Stimulated activated CD4-positive, alpha-beta T cell treated with anti-CD3 and anti-CD28 coated beads, Interleukin-15, amount 100 ng/mL, for 1 hour (primary cell): ENCODE measurements around the gene PPIP5K2.
"Not testable (repeated sequence)": the region's sequence is repeated elsewhere in the genome, so short reads cannot be mapped to it uniquely, and the experiment has no call there.

Source experiments
- DNase-seq, 2 donors: peaks; one replicate each; pipeline ENCODE4 v3.0.0-alpha.2; 2020; ENCODE audit warnings: low read depth in 1 of 2, low spot score in 1 of 2

Gene PPIP5K2

GRCh38 chr5:103205991-103206700, 86.0 kb downstream of the PPIP5K2 start:
- DNase-seq: no peak

DNA sequence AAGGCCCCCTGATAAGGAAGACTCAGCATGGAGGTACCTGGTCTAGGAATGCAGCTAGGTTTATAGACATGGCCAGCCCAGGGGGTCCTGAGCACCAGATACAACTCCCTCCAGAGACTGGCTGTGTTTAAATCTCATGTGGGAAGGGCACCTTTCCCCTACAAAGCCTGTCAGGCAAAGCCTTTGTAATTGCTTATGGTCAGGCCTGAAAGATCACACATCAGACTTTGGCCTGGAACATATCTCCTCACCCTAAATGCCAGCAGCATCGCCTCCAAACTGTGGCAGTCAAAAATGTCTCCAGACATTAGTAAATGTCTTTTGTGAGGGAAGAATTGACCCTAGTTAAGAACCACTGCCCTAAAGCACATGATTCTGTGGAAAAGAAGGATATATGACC, 86.9 kb downstream of the PPIP5K2 start:
- no peak for DNase-seq

- no peak for DNase-seq
Observed at GRCh38 chr5:103207653-103208052, 87.6 kb downstream of the PPIP5K2 start.

GRCh38 chr5:103208460-103208859, 88.4 kb downstream of the PPIP5K2 start:
- no peak for DNase-seq

DNA sequence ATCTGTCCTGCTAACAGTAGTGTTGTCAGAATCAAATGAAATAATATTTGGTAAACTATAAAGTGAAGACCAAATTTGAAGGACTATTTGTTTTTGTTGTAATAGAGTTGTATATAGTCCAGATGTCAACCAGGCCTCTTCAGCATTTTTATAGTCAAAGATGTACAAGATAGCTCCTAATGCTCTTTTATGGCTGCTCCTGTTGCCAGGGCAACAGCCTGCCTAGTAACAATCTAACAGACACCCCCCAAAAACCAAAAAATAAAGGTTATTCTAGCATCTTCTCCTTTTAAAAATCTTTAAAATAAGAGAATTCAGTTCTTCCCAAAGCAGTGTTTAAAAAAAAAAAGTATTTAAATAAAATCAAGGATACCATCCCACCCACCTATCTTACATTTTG, 89.0 kb downstream of the PPIP5K2 start:
- DNase-seq: no peak

- DNase-seq: no peak
Observed at GRCh38 chr5:103210952-103211351, 90.9 kb downstream of the PPIP5K2 start.

GRCh38 chr5:103211576-103212561, 91.8 kb downstream of the PPIP5K2 start:
- DNase-seq: no peak

DNA sequence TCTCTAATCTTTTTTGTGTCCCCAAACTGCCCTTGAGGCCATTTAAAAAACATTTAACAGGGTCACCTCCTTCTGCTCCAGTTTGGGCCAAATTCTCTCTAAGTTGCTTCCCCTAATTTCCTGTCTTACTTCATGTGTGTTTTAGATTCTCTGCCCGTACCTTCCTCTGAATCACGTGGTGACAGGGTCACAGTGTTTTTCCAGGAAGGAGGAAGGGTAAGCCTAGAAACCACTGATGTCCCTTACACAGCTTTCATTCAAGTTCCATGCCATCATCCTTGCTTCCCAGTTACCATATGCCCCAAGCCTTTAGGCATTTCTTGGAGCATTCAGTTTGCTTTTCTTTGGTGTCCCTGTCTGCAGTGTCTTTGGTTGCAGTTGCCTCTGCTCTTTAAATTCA, 96.0 kb downstream of the PPIP5K2 start:
- no peak for DNase-seq

- DNase-seq: no peak
Observed at GRCh38 chr5:103216697-103217096, 96.6 kb downstream of the PPIP5K2 start.

DNA sequence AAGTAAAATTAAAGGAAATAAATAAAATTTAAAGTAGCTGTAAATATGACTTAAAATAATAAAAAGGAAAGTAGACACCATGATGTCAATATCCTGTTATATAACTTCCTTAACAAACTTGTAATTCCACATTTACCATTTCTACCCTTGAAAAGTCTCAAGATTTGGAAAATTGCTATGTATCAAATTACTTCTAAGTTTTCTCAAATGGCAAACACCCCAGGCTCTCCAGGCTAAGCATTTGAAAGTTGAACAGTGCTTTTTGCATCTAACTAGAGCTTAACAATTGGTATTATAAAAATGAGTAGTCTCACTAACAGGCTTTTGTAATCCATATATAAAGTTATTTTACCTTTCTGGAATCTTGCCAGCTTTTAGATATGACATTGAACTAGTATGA, 97.0 kb downstream of the PPIP5K2 start:
- DNase-seq: no peak

DNA sequence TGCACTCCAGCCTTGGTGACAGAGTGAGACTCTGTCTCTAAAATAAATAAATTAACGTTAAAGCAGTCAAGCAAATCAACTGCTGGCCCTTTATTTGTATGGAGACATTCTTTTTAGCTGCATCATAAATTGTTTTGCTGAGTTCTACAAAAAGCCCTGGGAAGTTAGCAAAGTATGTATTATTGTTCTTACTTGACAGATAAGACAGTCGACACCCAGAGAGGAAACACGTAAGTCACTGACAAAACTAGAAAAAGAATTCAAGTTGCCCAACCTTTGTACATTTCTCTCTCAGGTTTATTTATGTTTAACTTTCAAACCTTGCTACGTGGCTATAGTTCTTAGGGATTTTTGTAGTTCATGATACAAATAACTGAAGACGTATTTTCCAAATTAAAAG, 98.1 kb downstream of the PPIP5K2 start:
- DNase-seq: no peak

DNA sequence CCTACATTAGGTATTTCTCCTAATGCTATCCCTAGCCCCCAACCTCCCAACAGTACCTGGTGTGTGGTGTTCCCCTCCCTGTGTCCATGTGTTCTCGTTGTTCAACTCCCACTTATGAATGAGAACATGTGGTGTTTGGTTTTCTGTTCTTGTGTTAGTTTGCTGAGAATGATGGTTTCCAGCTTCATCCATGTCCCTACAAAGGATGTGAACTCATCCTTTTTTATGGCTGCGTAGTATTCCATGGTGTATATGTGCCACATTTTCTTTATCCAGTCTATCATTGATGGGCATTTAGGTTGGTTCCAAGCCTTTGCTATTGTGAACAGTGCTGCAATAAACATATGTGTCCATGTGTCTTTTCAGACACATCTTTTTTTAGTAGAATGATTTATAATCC, 99.0 kb downstream of the PPIP5K2 start:
- DNase-seq: not testable (repeated sequence)

- no peak for DNase-seq
Observed at GRCh38 chr5:103223031-103223955, 103.2 kb downstream of the PPIP5K2 start.

DNA sequence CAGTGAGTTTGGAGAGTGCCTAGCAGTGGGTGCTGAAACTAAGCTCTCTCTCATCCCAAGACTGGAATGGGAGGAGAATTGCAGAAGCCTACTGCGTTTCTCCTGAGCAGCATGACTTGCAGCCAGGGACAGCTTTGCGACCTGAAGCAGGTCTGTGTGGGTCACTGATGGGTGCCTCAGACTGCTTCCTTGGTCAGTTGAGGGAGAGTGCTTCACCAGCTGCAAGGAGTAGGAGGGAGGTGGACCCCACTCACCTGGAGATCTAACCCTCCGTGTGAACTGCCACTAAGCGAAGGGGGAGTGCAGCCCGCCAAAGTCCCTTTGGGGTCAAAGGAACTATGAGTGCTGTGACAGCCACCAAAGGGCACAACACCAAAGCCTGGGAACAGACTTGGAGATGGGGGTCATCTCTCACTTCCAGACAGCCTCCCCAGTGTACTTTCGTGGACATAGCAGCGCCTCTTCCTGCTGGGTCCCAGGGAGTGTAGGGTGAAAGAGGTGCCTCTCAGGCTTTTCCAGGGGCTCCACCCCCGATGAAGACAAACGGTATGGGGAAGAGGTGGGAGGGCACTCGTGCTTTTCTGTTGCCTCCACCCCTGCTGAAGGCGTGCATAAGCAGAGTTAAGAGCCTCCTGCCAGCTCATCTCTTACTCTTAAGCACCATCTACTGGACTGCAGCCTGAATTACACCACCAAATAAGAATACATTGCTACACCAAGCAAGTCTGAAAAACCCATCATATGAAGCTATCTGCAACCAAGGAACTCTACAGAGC, 104.2 kb downstream of the PPIP5K2 start:
- DNase-seq: no peak

DNA sequence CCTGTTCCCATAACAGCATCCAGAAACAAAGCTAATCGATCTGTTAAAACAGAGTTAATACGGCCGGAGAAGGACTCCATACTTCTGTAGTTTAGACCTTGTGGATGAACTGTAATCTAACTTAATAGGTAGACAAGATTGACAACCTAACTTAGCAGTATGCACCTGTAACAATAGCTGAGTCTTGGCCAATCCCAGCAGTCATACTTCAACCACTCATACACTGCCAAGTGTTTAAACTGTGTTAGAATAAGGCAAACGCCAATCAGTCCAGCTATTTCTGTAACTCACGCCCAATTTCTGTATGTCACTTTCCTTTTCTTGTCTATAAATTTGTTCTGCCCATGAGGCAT, 104.8 kb downstream of the PPIP5K2 start:
- DNase-seq: no peak

- no peak for DNase-seq
Observed at GRCh38 chr5:103228061-103228460, 108.0 kb downstream of the PPIP5K2 start.

DNA sequence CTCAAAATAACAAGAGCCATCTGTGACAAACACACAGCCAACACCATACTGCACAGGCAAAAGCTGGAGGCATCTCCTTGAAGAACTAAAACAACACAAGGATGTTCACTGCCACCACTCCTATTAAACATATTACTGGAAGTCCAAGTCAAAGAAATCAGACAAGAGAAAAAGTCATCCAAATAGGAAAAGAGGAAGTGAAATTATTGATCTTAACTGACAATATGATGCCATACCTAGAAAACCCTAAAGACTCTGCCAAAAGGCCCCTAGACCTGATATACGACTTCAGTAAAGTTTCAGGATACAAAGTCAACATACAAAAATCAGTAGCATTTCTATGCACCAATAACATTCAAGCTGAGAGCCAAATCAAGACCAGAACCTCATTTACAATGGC, 108.5 kb downstream of the PPIP5K2 start:
- no peak for DNase-seq

GRCh38 chr5:103232393-103232999, 112.4 kb downstream of the PPIP5K2 start:
- DNase-seq: no peak

DNA sequence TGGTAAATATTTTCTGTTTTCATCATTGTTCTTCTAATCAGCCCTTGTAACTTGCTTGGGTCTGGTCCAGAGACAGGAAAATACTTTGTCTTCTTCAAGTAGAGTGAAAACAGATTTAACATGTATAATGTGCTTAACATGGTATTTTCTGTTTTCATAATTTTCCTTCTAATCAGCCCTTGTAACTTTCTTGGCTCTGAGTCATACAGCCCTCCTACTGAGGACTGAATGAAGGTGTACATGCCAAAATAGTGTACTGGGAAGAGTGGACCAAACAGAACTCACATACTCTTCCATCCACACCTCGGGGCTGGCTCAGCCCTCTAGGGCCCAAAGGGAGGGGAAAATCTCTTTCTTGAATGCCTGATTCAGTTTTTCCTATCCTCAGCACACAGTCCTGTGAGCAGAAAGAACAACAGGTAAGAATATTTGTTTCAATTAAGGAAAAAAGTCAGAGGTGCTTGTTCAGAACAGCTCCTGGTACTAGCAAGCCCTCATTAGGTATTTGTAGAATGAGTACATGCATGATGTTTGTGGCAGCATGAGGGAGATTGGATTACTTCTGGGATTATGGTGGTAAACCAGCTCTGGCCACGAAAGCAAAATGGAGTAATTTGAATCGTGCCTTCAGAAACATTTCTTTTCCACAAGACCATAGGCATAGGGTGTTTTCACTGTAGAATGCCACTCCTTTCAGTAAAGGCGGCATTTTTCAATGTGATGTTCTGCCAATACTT, 114.3 kb downstream of the PPIP5K2 start:
- no peak for DNase-seq
